Hepatocyte (in vitro differentiated cells): ENCODE results near the gene PAX3. TPM values are rescaled to one million over a fixed set of nuclear protein-coding genes. Genes with fewer than 3 reads are reported as not detected.

Experiments
- DNase-seq: peaks from one replicate; pipeline ENCODE4 v3.0.0-alpha.2; 2016; ENCODE audit warnings: low spot score
- H2AFZ ChIP-seq: fragments of 200-600 bp; sonication (generic); 2 replicates; pipeline ENCODE4 v1.6.0; 2016; ENCODE audit warnings: antibody characterized with exemption, mild to moderate bottlenecking
- H3K27ac ChIP-seq: fragments of 200-600 bp; sonication (generic); 2 replicates; pipeline ENCODE4 v1.5.1; 2016; ENCODE audit warnings: mild to moderate bottlenecking
- H3K27me3 ChIP-seq: fragments of 200-600 bp; sonication (generic); 2 replicates; pipeline ENCODE4 v1.6.1; 2016
- H3K36me3 ChIP-seq: fragments of 200-600 bp; sonication (generic); replicated peaks from 2 replicates; pipeline ENCODE4 v1.5.1; 2016; ENCODE audit warnings: low read depth; ENCODE audit not compliant: insufficient read depth
- H3K4me1 ChIP-seq: fragments of 200-600 bp; sonication (generic); 2 replicates; pipeline ENCODE4 v1.5.1; 2016; ENCODE audit warnings: mild to moderate bottlenecking, moderate library complexity; ENCODE audit not compliant: insufficient read depth
- H3K4me2 ChIP-seq: fragments of 200-600 bp; sonication (generic); 2 replicates; pipeline ENCODE4 v1.6.0; 2016
- H3K4me3 ChIP-seq: fragments of 200-600 bp; sonication (generic); 2 replicates; pipeline ENCODE4 v1.5.1; 2016; ENCODE audit warnings: mild to moderate bottlenecking
- H3K79me2 ChIP-seq: fragments of 200-600 bp; sonication (generic); 2 replicates; pipeline ENCODE4 v1.6.0; 2017; ENCODE audit warnings: mild to moderate bottlenecking
- H3K9me2 ChIP-seq: fragments of 200-600 bp; sonication (generic); replicated peaks from 2 replicates; pipeline ENCODE4 v1.6.0; 2017; ENCODE audit warnings: mild to moderate bottlenecking; ENCODE audit not compliant: insufficient read depth
- H3K9me3 ChIP-seq: fragments of 200-600 bp; sonication (generic); 2 replicates; pipeline ENCODE4 v1.5.1; 2016; ENCODE audit warnings: low read depth, mild to moderate bottlenecking
- H4K20me1 ChIP-seq: fragments of 200-600 bp; sonication (generic); 2 replicates; pipeline ENCODE4 v1.6.0; 2016; ENCODE audit warnings: mild to moderate bottlenecking; ENCODE audit not compliant: insufficient read depth, poor library complexity, severe bottlenecking
- EZH2 ChIP-seq: fragments of 200-600 bp; sonication (generic); IDR thresholded peaks from 2 replicates; pipeline ENCODE4 v1.6.1; 2016; ENCODE audit warnings: antibody characterized with exemption, mild to moderate bottlenecking, borderline replicate concordance
- EZH2phosphoT487 ChIP-seq: fragments of 200-600 bp; sonication (generic); IDR thresholded peaks from one replicate; pipeline ENCODE4 v1.6.1; 2018; ENCODE audit warnings: antibody characterized with exemption, mild to moderate bottlenecking, low read depth, moderate library complexity; ENCODE audit not compliant: unreplicated experiment, severe bottlenecking
- WGBS: methylation state at CpG from one replicate; pipeline ENCODE4 v1.1.6; 2016; ENCODE audit warnings: low lambda C conversion rate; ENCODE audit errors: missing lambda C conversion rate; 5-methylcytosine and 5-hydroxymethylcytosine counted together
- polyA plus RNA-seq: library from polyadenylated mRNA; unstranded; fragments of >200 nt; fragmentation: Nextera tagmentation; extraction: Ambion mirVana; gene quantifications from 2 replicates; pipeline ENCODE4 v1.2.1, GENCODE V29; 2016
- total RNA-seq: library from RNA; depleted of rRNA; stranded (reverse); fragments of >200 nt; gene quantifications from 2 replicates; pipeline ENCODE4 v1.2.3, GENCODE V29; 2014
- TF ChIP-seq, protein P1 (sequence below): fragments of 200-600 bp; sonication (generic); IDR thresholded peaks from 2 replicates; pipeline ENCODE4 v1.5.1; 2016; ENCODE audit warnings: antibody characterized with exemption, mild to moderate bottlenecking; ENCODE audit not compliant: poor library complexity

The PAX3 gene
- total and polyA plus RNA-seq, 2 experiments from 2014 or later, result not detected

GRCh38 chr2:222296911-222297599 is 1.7 kb downstream of the PAX3 start:
- no peak overlapping the region for H3K4me3 ChIP-seq
- H4K20me1 ChIP-seq, result no peaks in the 10 kb centered on the region
- no peak overlapping the region for H3K27ac ChIP-seq
- peaks cover 99% of the 10 kb centered on the region for H3K27me3 ChIP-seq
- no peaks in the 10 kb centered on the region for H3K79me2 ChIP-seq
- H3K4me1 ChIP-seq, result peaks cover 6% of the 10 kb centered on the region
- 8% methylated on average over 36 of the region's 36 CpGs for WGBS
- no peaks in the 10 kb centered on the region for H3K9me2 ChIP-seq
- H3K36me3 ChIP-seq, result no peaks in the 10 kb centered on the region
- no peak overlapping the region for H2AFZ ChIP-seq
- H3K4me2 ChIP-seq, result no peak overlapping the region
- TF ChIP-seq EZH2phosphoT487 (peak; percentile 35), EZH2 (peak; percentile 91)
- TF ChIP-seq, protein P1, sequence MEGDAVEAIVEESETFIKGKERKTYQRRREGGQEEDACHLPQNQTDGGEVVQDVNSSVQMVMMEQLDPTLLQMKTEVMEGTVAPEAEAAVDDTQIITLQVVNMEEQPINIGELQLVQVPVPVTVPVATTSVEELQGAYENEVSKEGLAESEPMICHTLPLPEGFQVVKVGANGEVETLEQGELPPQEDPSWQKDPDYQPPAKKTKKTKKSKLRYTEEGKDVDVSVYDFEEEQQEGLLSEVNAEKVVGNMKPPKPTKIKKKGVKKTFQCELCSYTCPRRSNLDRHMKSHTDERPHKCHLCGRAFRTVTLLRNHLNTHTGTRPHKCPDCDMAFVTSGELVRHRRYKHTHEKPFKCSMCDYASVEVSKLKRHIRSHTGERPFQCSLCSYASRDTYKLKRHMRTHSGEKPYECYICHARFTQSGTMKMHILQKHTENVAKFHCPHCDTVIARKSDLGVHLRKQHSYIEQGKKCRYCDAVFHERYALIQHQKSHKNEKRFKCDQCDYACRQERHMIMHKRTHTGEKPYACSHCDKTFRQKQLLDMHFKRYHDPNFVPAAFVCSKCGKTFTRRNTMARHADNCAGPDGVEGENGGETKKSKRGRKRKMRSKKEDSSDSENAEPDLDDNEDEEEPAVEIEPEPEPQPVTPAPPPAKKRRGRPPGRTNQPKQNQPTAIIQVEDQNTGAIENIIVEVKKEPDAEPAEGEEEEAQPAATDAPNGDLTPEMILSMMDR, result no peak
- no peaks in the 10 kb centered on the region for H3K9me3 ChIP-seq
- DNase-seq, result no peak

DNA sequence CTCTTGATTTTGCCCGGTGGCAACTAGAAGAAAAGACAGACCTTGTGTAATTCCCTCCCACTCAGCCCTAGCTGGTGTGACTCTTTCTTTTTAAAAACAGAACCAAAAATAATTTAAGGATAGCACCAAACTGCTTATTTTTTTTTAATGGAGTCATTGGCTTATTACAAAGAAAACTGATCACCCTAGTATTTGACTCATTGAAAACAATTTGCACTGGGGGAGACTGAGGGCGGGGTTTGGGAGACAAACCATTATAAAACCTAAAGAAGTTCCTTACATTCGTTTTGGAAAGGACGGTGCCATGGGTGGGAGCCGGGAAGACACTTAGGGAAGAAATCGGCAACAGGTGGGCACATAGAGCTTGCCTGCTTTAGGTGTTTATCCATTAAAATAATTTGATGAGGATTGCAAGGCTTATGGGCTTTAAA is 2.5 kb downstream of the PAX3 start:
- H2AFZ ChIP-seq, result no peak overlapping the region
- no peaks in the 10 kb centered on the region for H4K20me1 ChIP-seq
- no peaks in the 10 kb centered on the region for H3K36me3 ChIP-seq
- H3K4me2 ChIP-seq, result no peak overlapping the region
- peaks cover 99% of the 10 kb centered on the region for H3K27me3 ChIP-seq
- no peaks in the 10 kb centered on the region for H3K9me3 ChIP-seq
- H3K79me2 ChIP-seq, result no peaks in the 10 kb centered on the region
- no peaks in the 10 kb centered on the region for H3K9me2 ChIP-seq
- no peak overlapping the region for H3K4me3 ChIP-seq
- WGBS, result 18% methylated on average over 6 of the region's 6 CpGs
- H3K4me1 ChIP-seq, result peaks cover 6% of the 10 kb centered on the region
- TF ChIP-seq, protein P1, result no peak
- TF ChIP-seq EZH2phosphoT487, result peak; percentile 43
- no peak for DNase-seq
- H3K27ac ChIP-seq, result no peak overlapping the region

DNA sequence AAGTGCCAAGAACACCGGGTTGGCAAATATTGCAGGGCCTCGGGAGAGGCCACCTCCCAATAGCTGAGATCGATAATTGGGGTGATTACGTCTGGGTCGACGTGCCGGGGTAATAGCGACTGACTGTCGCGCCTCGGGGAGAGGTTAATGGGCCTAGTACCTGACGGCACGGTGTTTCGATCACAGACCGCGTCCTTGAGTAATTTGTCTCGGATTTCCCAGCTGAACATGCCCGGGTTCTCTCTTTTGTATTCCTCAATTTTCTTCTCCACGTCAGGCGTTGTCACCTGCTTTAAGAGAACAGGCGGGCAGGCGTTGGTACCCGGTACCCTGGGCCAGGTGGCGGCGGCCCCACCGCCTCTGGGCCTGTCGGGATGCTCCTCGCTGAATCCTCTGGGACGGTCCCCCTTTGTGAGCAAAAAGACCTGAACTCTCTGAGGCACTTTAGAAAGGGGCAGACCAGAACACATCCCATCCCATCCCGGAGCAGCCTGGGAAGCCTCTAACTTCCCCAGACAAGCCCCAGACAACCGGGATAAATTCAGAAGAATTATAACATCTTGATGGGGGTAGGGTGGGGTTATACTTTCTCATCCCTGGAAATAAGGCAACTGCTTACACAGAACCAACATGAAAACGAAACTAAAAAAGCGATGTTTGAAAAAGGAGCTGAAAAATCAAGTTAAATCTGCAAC is 3.3 kb downstream of the PAX3 start:
- Histone ChIP-seq H3K27me3 (peaks cover 99% of the 10 kb centered on the region), H3K4me1 (peaks cover 6% of the 10 kb centered on the region), H3K4me2 (peak overlapping the region; percentile 48), H4K20me1 (no peaks in the 10 kb centered on the region), H3K4me3 (no peak overlapping the region), H3K36me3 (no peaks in the 10 kb centered on the region), H3K79me2 (no peaks in the 10 kb centered on the region), H3K9me2 (no peaks in the 10 kb centered on the region), H2AFZ (no peak overlapping the region), H3K27ac (no peak overlapping the region), H3K9me3 (no peaks in the 10 kb centered on the region)
- no peak for DNase-seq
- TF ChIP-seq, protein P1, result no peak
- no peak for TF ChIP-seq EZH2phosphoT487
- TF ChIP-seq EZH2, result peak; percentile 96
- 3% methylated on average over 33 of the region's 33 CpGs for WGBS
